Transverse colon (tissue), 4 donors: ENCODE data around the gene NUDCD3. TPM values are rescaled to one million over a fixed set of nuclear protein-coding genes. Genes with fewer than 3 reads are reported as not detected.

Experiments
- DNase-seq: peaks from one replicate; pipeline ENCODE4 v3.0.0-alpha.2; 2019
- H3K27ac ChIP-seq, 4 donors: fragments of 200-600 bp; sonication (generic); 2 replicates each; pipeline ENCODE4 v1.5.1; 2016 to 2018; ENCODE audit warnings: inconsistent platforms in 4 of 4
- H3K27me3 ChIP-seq: fragments of 200-600 bp; sonication (generic); 2 replicates; pipeline ENCODE4 v1.5.1; 2017; ENCODE audit warnings: inconsistent platforms
- H3K36me3 ChIP-seq, 4 donors: fragments of 200-600 bp; sonication (generic); 2 replicates each; pipeline ENCODE4 v1.5.1; 2017 to 2019; ENCODE audit warnings: inconsistent platforms in 4 of 4
- H3K4me1 ChIP-seq, 4 donors: fragments of 200-600 bp; sonication (generic); 2 replicates each; pipeline ENCODE4 v1.5.1; 2017 to 2020; ENCODE audit warnings: inconsistent platforms in 4 of 4
- H3K4me3 ChIP-seq, 4 donors: fragments of 200-600 bp; sonication (generic); 1 replicate in 1 of 4; 2 replicates in 3 of 4; pipeline versions ENCODE4 v1.5.1 to v1.6.1; 2017 to 2019; ENCODE audit warnings: inconsistent platforms in 4 of 4
- H3K9me3 ChIP-seq, 2 donors: fragments of 200-600 bp; sonication (generic); 2 replicates each; pipeline ENCODE4 v1.5.1; 2017 to 2019; ENCODE audit warnings: inconsistent platforms in 2 of 2
- EP300 ChIP-seq: sonication (generic); formaldehyde crosslinking; IDR thresholded peaks from one replicate; pipeline ENCODE4 v1.6.1; 2017; ENCODE audit warnings: antibody characterized with exemption, low read depth
- POLR2A ChIP-seq: fragments of 450-650 bp; IDR thresholded peaks from one replicate; pipeline ENCODE4 v1.6.1; 2016; ENCODE audit warnings: antibody characterized with exemption, mild to moderate bottlenecking, moderate library complexity
- POLR2AphosphoS5 ChIP-seq, 3 donors: sonication (generic); formaldehyde crosslinking; IDR thresholded peaks; one replicate each; pipeline ENCODE4 v1.6.1; 2016; ENCODE audit warnings: antibody characterized with exemption in 3 of 3
- WGBS, 2 donors: methylation state at CpG; one replicate each; pipeline ENCODE4 v1.1.5; 2018; ENCODE audit warnings: low coverage in 1 of 2; 5-methylcytosine and 5-hydroxymethylcytosine counted together
- in situ Hi-C, 4 donors: fragments of 200-750 bp; cut with MboI; loops; one replicate each; pipeline versions ENCODE4 v1.15.0 to v1.15.1; 2017; ENCODE audit warnings: low sequenced_read_pairs in 3 of 4, low pct_ligation_motif_present in 1 of 4, low pct_unique_long_range_greater_than_20kb in 1 of 4
- intact Hi-C: fragments of 100-400 bp; cut with DNase I; formaldehyde crosslinking; loops from one replicate; pipeline ENCODE4 v1.15.1; 2023; ENCODE audit warnings: low total_unique reads
- total RNA-seq, 4 donors: library from RNA; depleted of rRNA; stranded (reverse); fragments of >200 nt; gene quantifications; one replicate each; pipeline ENCODE4 v1.1.0, GENCODE V29; 2016
- TF ChIP-seq, protein P1 (sequence below), 5 experiments: fragments of 200-600 bp in 3 of 5; fragments of 450-650 bp in 2 of 5; sonication (generic) in 3 of 5; IDR thresholded peaks; 1 replicate in 2 of 5; 2 replicates in 3 of 5; pipeline ENCODE4 v1.5.1; 2016 to 2017; ENCODE audit warnings: antibody characterized with exemption in 5 of 5, inconsistent platforms in 3 of 5, mild to moderate bottlenecking in 2 of 5, moderate library complexity in 1 of 5

Gene NUDCD3
- total RNA-seq, 4 donors from 2014 or later = 31.9 to 76.7 (median 38.6) TPM

DNA sequence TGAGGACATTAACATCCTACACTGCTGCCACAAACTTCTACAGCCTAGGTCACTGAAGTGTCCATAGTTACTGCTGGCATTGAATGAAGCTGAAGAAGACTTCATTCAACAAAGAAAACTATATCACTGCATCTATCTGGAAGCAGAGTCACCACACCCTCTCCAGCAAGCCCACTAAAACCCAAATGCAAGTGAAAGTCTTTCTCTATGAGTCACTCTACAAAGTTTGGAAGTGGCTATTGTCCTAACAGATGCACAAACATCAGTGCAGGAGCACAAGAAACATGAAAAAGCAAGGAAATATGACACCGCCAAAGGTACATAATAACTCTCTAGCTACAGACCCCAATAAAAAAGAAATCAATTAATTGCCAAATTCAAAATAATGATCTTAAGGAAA is 121.6 kb downstream of the NUDCD3 start:
- Histone ChIP-seq H3K27me3 (peaks cover 32% of the 10 kb centered on the region), H3K4me1 (no peaks in the 10 kb centered on the region), H3K27ac (no peak overlapping the region), H3K4me3 (no peak overlapping the region), H3K9me3 (no peaks in the 10 kb centered on the region), H3K36me3 (no peaks in the 10 kb centered on the region)
- 90 to 100% methylated on average over 1 of the region's 1 CpG for WGBS, 2 donors
- intact Hi-C loops (no loop called here), in situ Hi-C loops (no loop called here)
- TF ChIP-seq, protein P1, sequence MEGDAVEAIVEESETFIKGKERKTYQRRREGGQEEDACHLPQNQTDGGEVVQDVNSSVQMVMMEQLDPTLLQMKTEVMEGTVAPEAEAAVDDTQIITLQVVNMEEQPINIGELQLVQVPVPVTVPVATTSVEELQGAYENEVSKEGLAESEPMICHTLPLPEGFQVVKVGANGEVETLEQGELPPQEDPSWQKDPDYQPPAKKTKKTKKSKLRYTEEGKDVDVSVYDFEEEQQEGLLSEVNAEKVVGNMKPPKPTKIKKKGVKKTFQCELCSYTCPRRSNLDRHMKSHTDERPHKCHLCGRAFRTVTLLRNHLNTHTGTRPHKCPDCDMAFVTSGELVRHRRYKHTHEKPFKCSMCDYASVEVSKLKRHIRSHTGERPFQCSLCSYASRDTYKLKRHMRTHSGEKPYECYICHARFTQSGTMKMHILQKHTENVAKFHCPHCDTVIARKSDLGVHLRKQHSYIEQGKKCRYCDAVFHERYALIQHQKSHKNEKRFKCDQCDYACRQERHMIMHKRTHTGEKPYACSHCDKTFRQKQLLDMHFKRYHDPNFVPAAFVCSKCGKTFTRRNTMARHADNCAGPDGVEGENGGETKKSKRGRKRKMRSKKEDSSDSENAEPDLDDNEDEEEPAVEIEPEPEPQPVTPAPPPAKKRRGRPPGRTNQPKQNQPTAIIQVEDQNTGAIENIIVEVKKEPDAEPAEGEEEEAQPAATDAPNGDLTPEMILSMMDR (IDR thresholded peaks at IDR 0.05) = no peak
- no peak for TF ChIP-seq POLR2A
- TF ChIP-seq EP300 = no peak
- TF ChIP-seq POLR2AphosphoS5 (IDR thresholded peaks at IDR 0.05) = no peak
- DNase-seq = no peak

DNA sequence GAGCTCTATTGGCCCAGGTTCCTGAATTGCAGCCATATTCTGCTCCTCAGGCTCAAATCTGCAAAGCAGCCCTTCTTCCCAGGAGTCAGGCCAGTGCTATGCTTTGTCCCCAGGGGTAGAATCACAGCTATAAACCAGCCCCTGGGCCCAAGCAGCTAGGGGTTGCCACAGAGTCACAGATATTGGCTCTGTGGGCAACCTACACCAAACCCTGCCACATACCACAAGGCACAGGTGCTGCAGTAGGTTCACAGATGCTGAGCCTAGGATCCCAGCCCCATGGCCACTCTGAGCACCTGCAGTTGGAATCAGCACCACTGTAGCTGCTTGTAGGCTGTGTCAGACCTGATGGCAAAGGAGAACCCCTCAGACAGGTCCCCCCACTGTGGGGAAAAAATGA is 122.0 kb downstream of the NUDCD3 start:
- Histone ChIP-seq H3K9me3 (no peaks in the 10 kb centered on the region), H3K4me1 (no peaks in the 10 kb centered on the region), H3K4me3 (no peak overlapping the region), H3K27me3 (peaks cover 32% of the 10 kb centered on the region), H3K36me3 (no peaks in the 10 kb centered on the region), H3K27ac (no peak overlapping the region)
- in situ Hi-C loops = no loop called here
- intact Hi-C loops = no loop called here
- DNase-seq = no peak
- TF ChIP-seq, protein P1 (IDR thresholded peaks at IDR 0.05) = no peak
- TF ChIP-seq POLR2AphosphoS5 (IDR thresholded peaks at IDR 0.05) (no peak), EP300 (no peak), POLR2A (no peak)

DNA sequence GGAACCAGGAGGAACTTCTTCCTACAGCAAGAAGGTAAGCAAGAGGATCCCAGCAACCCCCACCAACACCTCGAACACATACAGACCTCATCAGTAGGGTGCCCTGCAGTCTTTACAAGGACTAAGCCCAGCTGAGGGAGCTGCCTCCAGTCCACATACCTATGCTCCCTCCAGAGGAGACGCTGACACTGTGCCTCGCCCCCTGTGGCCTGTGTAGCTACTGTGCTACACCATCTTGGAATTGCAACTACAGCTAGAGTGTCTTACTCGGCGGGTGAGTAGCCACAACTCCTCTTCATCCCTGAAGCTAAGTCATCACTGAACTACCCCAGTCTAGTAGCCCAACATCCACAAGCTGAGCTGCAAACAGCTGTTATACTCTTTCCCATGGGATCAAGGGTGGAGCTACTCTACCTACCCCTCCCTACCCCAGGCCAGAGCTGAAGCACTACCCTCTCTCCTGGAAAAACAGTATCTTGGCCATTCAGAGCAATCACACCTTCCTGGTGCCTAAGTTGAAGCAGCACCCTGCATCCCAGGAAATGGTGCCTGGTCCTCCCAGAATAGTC is 122.9 kb downstream of the NUDCD3 start:
- DNase-seq = no peak
- in situ Hi-C loops = no loop called here

DNA sequence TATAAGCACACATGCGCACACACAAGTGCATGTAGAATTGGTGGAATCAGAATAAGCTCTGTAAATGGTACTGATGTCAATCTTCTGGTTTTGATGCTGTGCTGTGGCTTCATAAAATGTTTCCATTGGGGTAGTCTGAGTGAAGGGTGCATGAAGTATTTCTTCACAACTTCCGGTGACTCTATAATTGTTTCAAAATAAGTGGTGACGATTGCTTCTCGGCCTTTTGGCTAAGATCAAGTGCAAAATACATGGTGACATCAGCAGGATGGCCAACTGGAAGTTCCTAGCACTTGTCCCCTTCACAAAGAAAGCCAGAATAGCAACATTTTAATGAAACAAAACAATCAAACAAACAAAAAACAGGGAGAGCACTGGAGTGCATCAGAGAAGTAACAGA is 123.5 kb downstream of the NUDCD3 start:
- H3K27ac ChIP-seq = no peak overlapping the region
- TF ChIP-seq POLR2A = no peak
- TF ChIP-seq, protein P1 (IDR thresholded peaks at IDR 0.05) = no peak
- no peak for TF ChIP-seq EP300
- TF ChIP-seq POLR2AphosphoS5 (IDR thresholded peaks at IDR 0.05) = no peak
- intact Hi-C loops = no loop called here
- 93% methylated on average over 4 of the region's 4 CpGs; no CpG with 5 or more reads in 1 of the 2 donors for WGBS, 2 donors
- H3K4me3 ChIP-seq = no peak overlapping the region
- no peaks in the 10 kb centered on the region for H3K36me3 ChIP-seq
- H3K4me1 ChIP-seq = no peaks in the 10 kb centered on the region
- in situ Hi-C loops = no loop called here
- no peak for DNase-seq
- peaks cover 35% of the 10 kb centered on the region for H3K27me3 ChIP-seq
- H3K9me3 ChIP-seq = no peaks in the 10 kb centered on the region

More for the DNA sequence above, 122.9 kb downstream of the NUDCD3 start:
- TF ChIP-seq POLR2A (no peak), EP300 (no peak), POLR2AphosphoS5 (IDR thresholded peaks at IDR 0.05) (no peak)
- TF ChIP-seq, protein P1 (IDR thresholded peaks at IDR 0.05) = no peak
- no peaks in the 10 kb centered on the region for H3K4me1 ChIP-seq
- H3K4me3 ChIP-seq = no peak overlapping the region
- 89% methylated on average over 5 of the region's 5 CpGs; no CpG with 5 or more reads in 1 of the 2 donors for WGBS, 2 donors
- intact Hi-C loops = no loop called here
- H3K36me3 ChIP-seq = no peaks in the 10 kb centered on the region
- peaks cover 35% of the 10 kb centered on the region for H3K27me3 ChIP-seq
- H3K27ac ChIP-seq = no peak overlapping the region
- no peaks in the 10 kb centered on the region for H3K9me3 ChIP-seq
